ENCODE data around the gene NFKBIA.
"Not testable (repeated sequence)": the region's sequence is repeated elsewhere in the genome, so short reads cannot be mapped to it uniquely, and the experiment has no call there.

NFKBIA gene

GRCh38 chr14:35369701-35370191, 34.8 kb downstream of the NFKBIA start:
- no peak for DNase-seq

GRCh38 chr14:35368583-35369392, 35.8 kb downstream of the NFKBIA start:
- no peak for DNase-seq

GRCh38 chr14:35368139-35368460, 36.4 kb downstream of the NFKBIA start:
- no peak for DNase-seq

- DNase-seq = no peak
Observed at GRCh38 chr14:35367056-35367372, 37.5 kb downstream of the NFKBIA start.

GRCh38 chr14:35366521-35366976, 38.0 kb downstream of the NFKBIA start:
- peak in 1 of 58 donors; percentile 61 for DNase-seq

- peak in 15 of 58 donors; percentile 8 to 70 (median 40) for DNase-seq
Observed at GRCh38 chr14:35366056-35366451, 38.5 kb downstream of the NFKBIA start.

- DNase-seq = peak in 12 of 58 donors; percentile 10 to 82 (median 43)
Observed at GRCh38 chr14:35365130-35366055, 39.2 kb downstream of the NFKBIA start.

GRCh38 chr14:35362911-35363374, 41.6 kb downstream of the NFKBIA start:
- no peak for DNase-seq

GRCh38 chr14:35362450-35362849, 42.1 kb downstream of the NFKBIA start:
- no peak for DNase-seq

- no peak for DNase-seq
Observed at GRCh38 chr14:35361141-35361480, 43.4 kb downstream of the NFKBIA start.

- DNase-seq = not testable (repeated sequence)
Observed at GRCh38 chr14:35359655-35360054, 44.9 kb downstream of the NFKBIA start.

- DNase-seq = no peak
Observed at GRCh38 chr14:35355981-35356841, 48.3 kb downstream of the NFKBIA start.

GRCh38 chr14:35355235-35355634, 49.3 kb downstream of the NFKBIA start:
- not testable (repeated sequence) for DNase-seq

- no peak for DNase-seq
Observed at GRCh38 chr14:35353409-35354172, 51.0 kb downstream of the NFKBIA start.

GRCh38 chr14:35352274-35353233, 52.0 kb downstream of the NFKBIA start:
- DNase-seq = no peak

- DNase-seq = no peak
Observed at GRCh38 chr14:35351897-35352273, 52.7 kb downstream of the NFKBIA start.

Data from anterior cingulate cortex (tissue), 58 donors.